Upper lobe of left lung (tissue), 6 donors: ENCODE data around the gene LRRC3. TPM values are rescaled to one million over a fixed set of nuclear protein-coding genes. Genes with fewer than 3 reads are reported as not detected.

Experiments used
- ATAC-seq, 2 donors: fragments of 200-7000 bp; cut with Tn5 transposase; one replicate each; pipeline ENCODE4 v1.9.1; 2022; ENCODE audit warnings: mild to moderate bottlenecking in 2 of 2, moderate library complexity in 2 of 2; ENCODE audit not compliant: low FRiP score in 2 of 2
- DNase-seq, 2 donors: peaks; one replicate each; pipeline ENCODE4 v3.0.0-alpha.2; 2019 to 2020
- H3K27ac ChIP-seq, 4 donors: fragments of 200-600 bp; sonication (generic); one replicate each; pipeline ENCODE4 v1.5.1; 2016 to 2019
- H3K27me3 ChIP-seq, 4 donors: fragments of 200-600 bp; sonication (generic); one replicate each; pipeline ENCODE4 v1.5.1; 2017 to 2019
- H3K36me3 ChIP-seq, 4 donors: fragments of 200-600 bp; sonication (generic); one replicate each; pipeline ENCODE4 v1.5.1; 2016 to 2019
- H3K4me1 ChIP-seq, 4 donors: fragments of 200-600 bp; sonication (generic); one replicate each; pipeline ENCODE4 v1.5.1; 2018 to 2019
- H3K4me3 ChIP-seq, 4 donors: fragments of 200-600 bp; sonication (generic); one replicate each; pipeline ENCODE4 v1.5.1; 2017 to 2019; ENCODE audit warnings: mild to moderate bottlenecking in 2 of 4, moderate library complexity in 1 of 4
- H3K9me3 ChIP-seq, 4 donors: fragments of 200-600 bp; sonication (generic); one replicate each; pipeline ENCODE4 v1.5.1; 2018 to 2019
- EP300 ChIP-seq, 4 donors: sonication (generic); formaldehyde crosslinking; IDR thresholded peaks; one replicate each; pipeline ENCODE4 v1.5.1; 2017; ENCODE audit warnings: antibody characterized with exemption in 4 of 4, control low read depth in 2 of 4
- POLR2A ChIP-seq, 4 donors: fragments of 450-650 bp; IDR thresholded peaks; one replicate each; pipeline ENCODE4 v1.5.1; 2016 to 2017; ENCODE audit warnings: antibody characterized with exemption in 4 of 4, mild to moderate bottlenecking in 2 of 4
- POLR2AphosphoS5 ChIP-seq, 2 donors: sonication (generic); formaldehyde crosslinking; IDR thresholded peaks; one replicate each; pipeline ENCODE4 v1.5.1; 2017; ENCODE audit warnings: antibody characterized with exemption in 2 of 2
- WGBS, 2 donors: methylation state at CpG; one replicate each; pipeline ENCODE4 v1.1.5; 2017 to 2018; 5-methylcytosine and 5-hydroxymethylcytosine counted together
- total RNA-seq, 6 donors: library from RNA; depleted of rRNA in 4 of 6; stranded (reverse); fragments of >200 nt in 4 of 6; gene quantifications; one replicate each; pipeline versions ENCODE4 v1.1.0 to v1.2.1, GENCODE V29; 2016 to 2021
- TF ChIP-seq, protein P1 (sequence below), 6 experiments: fragments of 450-650 bp in 4 of 6; fragments of 200-600 bp in 2 of 6; sonication (generic) in 2 of 6; IDR thresholded peaks; one replicate each; pipeline ENCODE4 v1.5.1; 2016 to 2019; ENCODE audit warnings: antibody characterized with exemption in 6 of 6
- donor health status: DM: no; HTN: no; CAD: no; lungs with moderate emphysema.
- donor health status: DM: no; HTN: yes; CAD: no; lungs with severe emphysema.

Gene LRRC3
- total RNA-seq, 6 donors from 2014 or later: 3.1 to 11.5 (median 4.6) TPM

DNA sequence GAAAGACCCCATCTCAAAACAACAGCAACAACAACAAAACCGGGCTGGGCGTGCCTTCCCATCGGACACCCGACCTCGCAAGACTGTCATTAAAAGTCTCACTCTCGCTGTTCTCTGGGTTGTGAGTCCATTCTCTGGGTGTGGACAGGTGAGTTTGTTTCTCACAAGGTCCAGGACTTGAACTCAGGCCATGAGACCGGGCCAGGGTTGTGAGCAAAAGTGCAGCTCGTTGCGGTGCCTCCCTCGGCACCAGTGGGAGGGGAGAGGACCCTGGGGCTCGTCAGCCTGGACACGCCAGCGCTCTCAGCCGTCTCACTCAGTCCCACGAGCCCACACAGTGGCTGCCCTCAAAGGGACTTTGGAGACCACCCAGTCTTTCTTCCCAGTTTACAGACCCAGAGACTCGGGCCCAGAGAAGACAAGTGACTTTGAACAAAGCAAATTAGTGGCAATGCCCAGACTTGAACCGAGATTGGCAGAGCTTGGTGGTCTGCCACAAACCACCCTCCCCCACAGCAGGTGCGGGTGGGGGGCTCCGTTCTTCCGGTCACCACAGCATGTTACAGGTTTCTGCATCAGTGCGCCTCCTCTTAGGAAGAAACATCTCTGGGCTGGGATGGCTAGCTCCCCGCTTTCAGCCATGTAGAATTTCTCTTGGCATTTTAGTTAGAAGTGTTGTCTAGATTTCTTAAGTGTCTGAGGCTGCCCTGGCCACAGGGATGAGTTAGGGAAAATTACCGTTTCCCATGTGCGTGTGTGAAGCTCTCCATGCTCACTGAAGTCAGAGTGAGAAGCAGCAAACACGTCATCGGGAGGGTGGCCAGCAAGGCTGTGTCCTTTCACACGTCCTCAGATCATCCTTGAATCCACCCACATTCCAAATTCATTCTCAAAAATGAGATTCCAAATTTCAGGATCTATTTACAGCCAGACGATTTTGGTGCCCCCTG lies 28.3 kb downstream of the LRRC3 start:
- no peak for DNase-seq
- Histone ChIP-seq H3K9me3 (no peaks in the 10 kb centered on the region), H3K27ac (no peak overlapping the region), H3K4me3 (no peak overlapping the region), H3K4me1 (peaks cover 0 to 7% (median 3%) of the 10 kb centered on the region in 4 donors), H3K36me3 (no peaks in the 10 kb centered on the region), H3K27me3 (no peaks in the 10 kb centered on the region)
- WGBS, 2 donors: 70 to 82% methylated on average over 11 to 28 of the region's 28 CpGs
- TF ChIP-seq EP300 (IDR thresholded peaks at IDR 0.05): no peak
- TF ChIP-seq, protein P1, sequence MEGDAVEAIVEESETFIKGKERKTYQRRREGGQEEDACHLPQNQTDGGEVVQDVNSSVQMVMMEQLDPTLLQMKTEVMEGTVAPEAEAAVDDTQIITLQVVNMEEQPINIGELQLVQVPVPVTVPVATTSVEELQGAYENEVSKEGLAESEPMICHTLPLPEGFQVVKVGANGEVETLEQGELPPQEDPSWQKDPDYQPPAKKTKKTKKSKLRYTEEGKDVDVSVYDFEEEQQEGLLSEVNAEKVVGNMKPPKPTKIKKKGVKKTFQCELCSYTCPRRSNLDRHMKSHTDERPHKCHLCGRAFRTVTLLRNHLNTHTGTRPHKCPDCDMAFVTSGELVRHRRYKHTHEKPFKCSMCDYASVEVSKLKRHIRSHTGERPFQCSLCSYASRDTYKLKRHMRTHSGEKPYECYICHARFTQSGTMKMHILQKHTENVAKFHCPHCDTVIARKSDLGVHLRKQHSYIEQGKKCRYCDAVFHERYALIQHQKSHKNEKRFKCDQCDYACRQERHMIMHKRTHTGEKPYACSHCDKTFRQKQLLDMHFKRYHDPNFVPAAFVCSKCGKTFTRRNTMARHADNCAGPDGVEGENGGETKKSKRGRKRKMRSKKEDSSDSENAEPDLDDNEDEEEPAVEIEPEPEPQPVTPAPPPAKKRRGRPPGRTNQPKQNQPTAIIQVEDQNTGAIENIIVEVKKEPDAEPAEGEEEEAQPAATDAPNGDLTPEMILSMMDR (IDR thresholded peaks at IDR 0.05): no peak
- TF ChIP-seq POLR2A (IDR thresholded peaks at IDR 0.05): no peak
- TF ChIP-seq POLR2AphosphoS5 (IDR thresholded peaks at IDR 0.05): no peak
- no peak for ATAC-seq

GRCh38 chr21:44484498-44485253 lies 29.4 kb downstream of the LRRC3 start:
- no peak for DNase-seq
- WGBS, 2 donors: 77 to 79% methylated on average over 15 to 23 of the region's 43 CpGs
- no peak for ATAC-seq
- Histone ChIP-seq H3K27ac (no peak overlapping the region), H3K9me3 (no peaks in the 10 kb centered on the region), H3K36me3 (no peaks in the 10 kb centered on the region), H3K4me1 (peaks cover 0 to 7% (median 3%) of the 10 kb centered on the region in 4 donors), H3K4me3 (peak overlapping the region in 1 of 4 donors; percentile 39), H3K27me3 (no peaks in the 10 kb centered on the region)
- TF ChIP-seq, protein P1 (IDR thresholded peaks at IDR 0.05): no peak
- no peak for TF ChIP-seq POLR2AphosphoS5 (IDR thresholded peaks at IDR 0.05)
- TF ChIP-seq POLR2A (IDR thresholded peaks at IDR 0.05): no peak
- no peak for TF ChIP-seq EP300 (IDR thresholded peaks at IDR 0.05)

GRCh38 chr21:44485254-44485793 lies 30.0 kb downstream of the LRRC3 start:
- TF ChIP-seq, protein P1 (IDR thresholded peaks at IDR 0.05): peak in 4 of 6 experiments; percentile 10 to 33 (median 24)
- TF ChIP-seq POLR2A (IDR thresholded peaks at IDR 0.05) (peak in 1 of 4 donors; percentile 17), EP300 (IDR thresholded peaks at IDR 0.05) (no peak), POLR2AphosphoS5 (IDR thresholded peaks at IDR 0.05) (no peak)
- Histone ChIP-seq H3K9me3 (no peaks in the 10 kb centered on the region), H3K4me3 (peak overlapping the region in 3 of 4 donors; percentile 34 to 39 (median 35)), H3K36me3 (no peaks in the 10 kb centered on the region), H3K4me1 (peaks cover 0 to 7% (median 3%) of the 10 kb centered on the region in 4 donors), H3K27ac (peak overlapping the region in 2 of 4 donors; percentile 26 to 69), H3K27me3 (no peaks in the 10 kb centered on the region)
- DNase-seq: peak; percentile 61 to 85
- ATAC-seq: peak; percentile 71 to 87
- 41 to 76% methylated on average over 22 to 25 of the region's 25 CpGs for WGBS, 2 donors

DNA sequence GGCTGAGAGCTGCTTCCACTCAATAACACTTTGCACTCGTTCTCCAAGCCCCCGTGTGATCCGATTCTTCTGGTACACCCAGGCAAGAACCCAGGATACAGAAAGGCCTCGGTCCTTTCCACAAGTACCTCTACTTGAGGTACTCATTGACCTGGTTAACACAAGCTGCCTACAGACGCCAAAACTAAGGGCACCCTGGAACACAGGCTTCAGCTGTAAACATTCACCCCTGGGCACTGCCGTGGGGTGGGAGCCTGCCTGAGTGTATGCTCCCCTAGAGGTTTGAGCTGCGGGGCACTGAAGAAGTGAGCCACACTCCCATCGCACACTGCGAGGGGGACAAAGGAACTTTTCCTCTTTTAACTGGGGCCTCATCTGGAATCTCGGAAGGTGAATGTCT lies 30.5 kb downstream of the LRRC3 start:
- Histone ChIP-seq H3K9me3 (no peaks in the 10 kb centered on the region), H3K4me3 (peak overlapping the region in 3 of 4 donors; percentile 34 to 39 (median 35)), H3K4me1 (peaks cover 0 to 7% (median 3%) of the 10 kb centered on the region in 4 donors), H3K36me3 (no peaks in the 10 kb centered on the region), H3K27ac (peak overlapping the region in 2 of 4 donors; percentile 26 to 69), H3K27me3 (no peaks in the 10 kb centered on the region)
- ATAC-seq (peak; percentile 11 to 69), DNase-seq (no peak)
- TF ChIP-seq, protein P1 (IDR thresholded peaks at IDR 0.05): no peak
- WGBS, 2 donors: 38 to 53% methylated on average over 7 to 10 of the region's 10 CpGs
